Ovary (tissue), 3 donors: ENCODE results near the gene SLCO2A1.

Experiments
- EP300 ChIP-seq: sonication (generic); formaldehyde crosslinking; IDR thresholded peaks from one replicate; pipeline ENCODE4 v1.6.1; 2017; ENCODE audit warnings: antibody characterized with exemption
- POLR2A ChIP-seq: fragments of 450-650 bp; IDR thresholded peaks from one replicate; pipeline ENCODE4 v1.6.1; 2017; ENCODE audit warnings: antibody characterized with exemption, mild to moderate bottlenecking, moderate library complexity
- TF ChIP-seq, protein P1 (sequence below), 3 donors: fragments of 450-650 bp in 2 of 3; fragments of 200-600 bp in 1 of 3; IDR thresholded peaks; one replicate each; pipeline versions ENCODE4 v1.5.1 to v1.8.0; 2016 to 2022; ENCODE audit warnings: antibody characterized with exemption in 3 of 3, mild to moderate bottlenecking in 1 of 3
- donor health status: DM: no; HTN: no; CAD: no.

DNA sequence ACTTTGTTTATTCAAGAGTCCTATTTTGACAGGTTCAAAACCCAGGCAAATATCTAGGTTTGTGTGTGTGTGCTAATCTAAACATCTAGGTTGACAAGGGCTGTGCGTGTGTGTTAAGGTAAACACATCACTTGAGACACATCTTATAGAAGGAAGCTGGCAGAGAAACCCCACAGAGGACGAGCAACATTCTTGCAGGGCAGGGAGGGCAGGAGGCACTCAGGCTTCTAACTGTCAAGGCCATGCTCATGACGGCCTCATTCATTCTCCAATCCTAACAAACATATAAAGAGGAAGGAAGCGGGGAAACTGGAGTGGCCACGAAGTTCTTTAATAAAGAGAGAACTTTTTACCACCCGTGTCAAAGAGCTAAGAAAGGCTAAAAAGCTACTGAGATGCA, 43.4 kb downstream of the SLCO2A1 start:
- TF ChIP-seq POLR2A (no peak), EP300 (no peak)
- TF ChIP-seq, protein P1, sequence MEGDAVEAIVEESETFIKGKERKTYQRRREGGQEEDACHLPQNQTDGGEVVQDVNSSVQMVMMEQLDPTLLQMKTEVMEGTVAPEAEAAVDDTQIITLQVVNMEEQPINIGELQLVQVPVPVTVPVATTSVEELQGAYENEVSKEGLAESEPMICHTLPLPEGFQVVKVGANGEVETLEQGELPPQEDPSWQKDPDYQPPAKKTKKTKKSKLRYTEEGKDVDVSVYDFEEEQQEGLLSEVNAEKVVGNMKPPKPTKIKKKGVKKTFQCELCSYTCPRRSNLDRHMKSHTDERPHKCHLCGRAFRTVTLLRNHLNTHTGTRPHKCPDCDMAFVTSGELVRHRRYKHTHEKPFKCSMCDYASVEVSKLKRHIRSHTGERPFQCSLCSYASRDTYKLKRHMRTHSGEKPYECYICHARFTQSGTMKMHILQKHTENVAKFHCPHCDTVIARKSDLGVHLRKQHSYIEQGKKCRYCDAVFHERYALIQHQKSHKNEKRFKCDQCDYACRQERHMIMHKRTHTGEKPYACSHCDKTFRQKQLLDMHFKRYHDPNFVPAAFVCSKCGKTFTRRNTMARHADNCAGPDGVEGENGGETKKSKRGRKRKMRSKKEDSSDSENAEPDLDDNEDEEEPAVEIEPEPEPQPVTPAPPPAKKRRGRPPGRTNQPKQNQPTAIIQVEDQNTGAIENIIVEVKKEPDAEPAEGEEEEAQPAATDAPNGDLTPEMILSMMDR (IDR thresholded peaks at IDR 0.05), result no peak
